H9 (cell line): Measurements from ENCODE around the gene ZNF528. TPM values are rescaled to one million over a fixed set of nuclear protein-coding genes. Genes with fewer than 3 reads are reported as not detected.

Experiments used
- DNase-seq: peaks from one replicate; pipeline ENCODE4 v3.0.0-alpha.2; 2017
- H2AFZ ChIP-seq: one replicate; pipeline ENCODE4 v1.6.1; 2013; ENCODE audit warnings: mild to moderate bottlenecking, low read length, control low read depth, moderate library complexity
- H2AK5ac ChIP-seq: 2 replicates; pipeline ENCODE4 v1.6.1; 2013; ENCODE audit warnings: low read length, control low read depth, mixed read lengths; ENCODE audit not compliant: insufficient read length
- H2BK120ac ChIP-seq: one replicate; pipeline ENCODE4 v1.6.1; 2013; ENCODE audit warnings: low read depth, mild to moderate bottlenecking, low read length, control low read depth, inconsistent platforms; ENCODE audit not compliant: poor library complexity, severe bottlenecking
- H2BK12ac ChIP-seq: 2 replicates; pipeline ENCODE4 v1.6.1; 2013; ENCODE audit warnings: low read length, control low read depth, mixed read lengths, low read depth; ENCODE audit not compliant: insufficient read length
- H2BK15ac ChIP-seq: 2 replicates; pipeline ENCODE4 v1.6.1; 2013; ENCODE audit warnings: low read depth, low read length, control low read depth
- H2BK20ac ChIP-seq: one replicate; pipeline ENCODE4 v1.6.1; 2013; ENCODE audit warnings: low read depth, mild to moderate bottlenecking, low read length, control low read depth, inconsistent platforms; ENCODE audit not compliant: poor library complexity, severe bottlenecking
- H2BK5ac ChIP-seq: 2 replicates; pipeline ENCODE4 v1.6.1; 2013; ENCODE audit warnings: low read length, control low read depth, mixed read lengths; ENCODE audit not compliant: insufficient read length
- H3K14ac ChIP-seq: 2 replicates; pipeline ENCODE4 v1.6.1; 2013; ENCODE audit warnings: low read length, control low read depth; ENCODE audit not compliant: insufficient read depth
- H3K18ac ChIP-seq: 2 replicates; pipeline ENCODE4 v1.6.1; 2013; ENCODE audit warnings: low read depth, mild to moderate bottlenecking, mixed read lengths, low read length, control low read depth; ENCODE audit not compliant: insufficient read length
- H3K23ac ChIP-seq: 2 replicates; pipeline ENCODE4 v1.6.1; 2013; ENCODE audit warnings: low read length, control low read depth, mixed read lengths, low read depth; ENCODE audit not compliant: insufficient read length
- H3K23me2 ChIP-seq: 2 replicates; pipeline ENCODE4 v1.6.1; 2013; ENCODE audit warnings: low read depth, mild to moderate bottlenecking, mixed read lengths, low read length, control low read depth; ENCODE audit not compliant: insufficient read length, poor library complexity, severe bottlenecking
- H3K27ac ChIP-seq: 2 replicates; pipeline ENCODE4 v1.5.1; 2013; ENCODE audit warnings: low read length, control low read depth, mixed read lengths, low read depth; ENCODE audit not compliant: insufficient read length
- H3K27me3 ChIP-seq: 2 replicates; pipeline ENCODE4 v1.6.1; 2013; ENCODE audit warnings: low read length, control low read depth, inconsistent platforms; ENCODE audit not compliant: insufficient read depth
- H3K4ac ChIP-seq: 2 replicates; pipeline ENCODE4 v1.6.1; 2013; ENCODE audit warnings: low read depth, mild to moderate bottlenecking, control low read depth, inconsistent platforms, low read length, moderate library complexity
- H3K4me1 ChIP-seq: 2 replicates; pipeline ENCODE4 v1.6.1; 2013; ENCODE audit warnings: low read length, control low read depth, inconsistent platforms; ENCODE audit not compliant: insufficient read depth
- H3K4me2 ChIP-seq: 2 replicates; pipeline ENCODE4 v1.6.1; 2013; ENCODE audit warnings: low read length, control low read depth, mixed read lengths; ENCODE audit not compliant: insufficient read length, insufficient read depth
- H3K56ac ChIP-seq: 2 replicates; pipeline ENCODE4 v1.6.1; 2013; ENCODE audit warnings: low read depth, mild to moderate bottlenecking, mixed read lengths, low read length, control low read depth; ENCODE audit not compliant: insufficient read length
- H3K79me1 ChIP-seq: 2 replicates; pipeline ENCODE4 v1.6.1; 2013; ENCODE audit warnings: low read depth, mild to moderate bottlenecking, moderate library complexity, low read length, control low read depth, inconsistent platforms; ENCODE audit not compliant: insufficient read depth, poor library complexity, severe bottlenecking
- H3K79me2 ChIP-seq: 2 replicates; pipeline ENCODE4 v1.6.1; 2013; ENCODE audit warnings: low read length, control low read depth, inconsistent platforms; ENCODE audit not compliant: insufficient read depth
- H3K9ac ChIP-seq: 2 replicates; pipeline ENCODE4 v1.6.1; 2013; ENCODE audit warnings: low read length, control low read depth, mixed read lengths; ENCODE audit not compliant: insufficient read length; ENCODE audit errors: extremely low read depth
- H3K9me3 ChIP-seq: one replicate; pipeline ENCODE4 v1.6.1; 2013; ENCODE audit warnings: low read depth, low read length, inconsistent platforms; ENCODE audit not compliant: control insufficient read depth
- H3T11ph ChIP-seq: one replicate; pipeline ENCODE4 v1.6.1; 2013; ENCODE audit warnings: mild to moderate bottlenecking, low read length, control low read depth, inconsistent platforms
- H4K20me1 ChIP-seq: one replicate; pipeline ENCODE4 v1.6.1; 2013; ENCODE audit not compliant: control insufficient read depth, insufficient read length, insufficient read depth
- H4K5ac ChIP-seq: 2 replicates; pipeline ENCODE4 v1.6.1; 2013; ENCODE audit warnings: low read depth, mild to moderate bottlenecking, mixed read lengths, low read length, control low read depth; ENCODE audit not compliant: insufficient read length
- H4K8ac ChIP-seq: replicated peaks from 2 replicates; pipeline ENCODE4 v1.6.1; 2013; ENCODE audit warnings: low read length, control low read depth, mixed read lengths, low read depth; ENCODE audit not compliant: insufficient read length
- H4K91ac ChIP-seq: 2 replicates; pipeline ENCODE4 v1.6.1; 2013; ENCODE audit warnings: low read depth, mild to moderate bottlenecking, moderate library complexity, mixed read lengths, low read length, control low read depth; ENCODE audit not compliant: insufficient read length
- H3K27ac Mint-ChIP-seq, 3 experiments: 2 replicates in 2 of 3; 3 replicates in 1 of 3; pipeline ENCODE4 v1.8.0; 2020 to 2021; ENCODE audit warnings: mixed read lengths in 3 of 3, mild to moderate bottlenecking in 1 of 3, moderate library complexity in 1 of 3
- H3K27me3 Mint-ChIP-seq: 2 replicates; pipeline ENCODE4 v1.8.0; 2021; ENCODE audit warnings: low read depth, mild to moderate bottlenecking, moderate library complexity, mixed read lengths
- H3K36me3 Mint-ChIP-seq, 3 experiments: 2 replicates in 2 of 3; 3 replicates in 1 of 3; pipeline ENCODE4 v1.8.0; 2020 to 2021; ENCODE audit warnings: low read depth in 3 of 3, mixed read lengths in 3 of 3; ENCODE audit not compliant: insufficient read depth in 1 of 3
- H3K4me1 Mint-ChIP-seq, 2 experiments: 2 replicates each; pipeline ENCODE4 v1.8.0; 2020; ENCODE audit warnings: mixed read lengths in 2 of 2
- H3K4me3 Mint-ChIP-seq, 2 experiments: 2 replicates in 1 of 2; 3 replicates in 1 of 2; pipeline ENCODE4 v1.8.0; 2020 to 2021; ENCODE audit warnings: mild to moderate bottlenecking in 2 of 2, mixed read lengths in 2 of 2, moderate library complexity in 1 of 2
- H3K9me3 Mint-ChIP-seq, 2 experiments: 2 replicates in 1 of 2; 3 replicates in 1 of 2; pipeline ENCODE4 v1.8.0; 2020; ENCODE audit warnings: mild to moderate bottlenecking in 2 of 2, mixed read lengths in 2 of 2, moderate library complexity in 1 of 2
- WGBS: extraction: QIAGEN DNeasy Blood & Tissue Kit; methylation state at CpG from one replicate; pipeline ENCODE4 v1.1.7; 2013; ENCODE audit warnings: missing lambda C conversion rate, low lambda C conversion rate, mixed read lengths; ENCODE audit not compliant: insufficient read length; ENCODE audit errors: extremely low coverage; 5-methylcytosine and 5-hydroxymethylcytosine counted together
- total RNA-seq: library from RNA; stranded (reverse); gene quantifications from 2 replicates; pipeline ENCODE4 v1.2.1, GENCODE V29; 2021
- TF ChIP-seq, protein P1 (sequence below): fragments of 200-600 bp; sonication (generic); conservative IDR thresholded peaks from 3 replicates; pipeline ENCODE4 v1.8.0; 2021; ENCODE audit warnings: antibody characterized with exemption, mild to moderate bottlenecking

Gene ZNF528
- total RNA-seq, 1 experiment from 2014 or later = 0.81 TPM

DNA sequence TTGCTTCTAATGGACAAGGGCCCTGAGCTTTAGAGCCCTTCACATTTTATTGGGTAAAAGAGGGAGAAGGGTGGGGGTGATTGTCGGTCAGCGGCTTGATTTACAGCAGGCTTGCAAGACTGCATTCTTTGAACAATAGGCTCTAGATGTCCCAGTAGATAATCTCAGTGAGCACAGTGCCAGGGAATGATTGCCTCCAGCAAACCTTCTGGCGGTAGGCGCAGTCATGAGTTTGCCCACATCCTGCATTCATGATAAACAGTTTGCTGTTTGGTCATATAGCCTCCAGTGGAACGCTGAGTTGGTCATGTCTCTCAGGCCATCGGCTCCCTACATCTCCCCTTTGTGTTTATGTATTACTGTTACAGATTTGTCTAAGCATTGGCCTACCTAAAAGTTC is 12.6 kb downstream of the ZNF528 start:
- H4K20me1 ChIP-seq = no peaks in the 10 kb centered on the region
- H3K36me3 Mint-ChIP-seq = peaks cover 0 to 8% (median 0%) of the 10 kb centered on the region in 3 experiments; a peak in 2 of 7 replicates

More for the DNA sequence above, 12.6 kb downstream of the ZNF528 start:
- Histone ChIP-seq H4K8ac (no peak overlapping the region), H3K79me2 (no peaks in the 10 kb centered on the region), H2BK12ac (no peak overlapping the region), H2BK5ac (no peak overlapping the region), H4K91ac (no peak overlapping the region), H3K4ac (no peak overlapping the region), H2AK5ac (no peak overlapping the region), H3K79me1 (no peaks in the 10 kb centered on the region), H3K56ac (no peak overlapping the region), H3K23me2 (no peaks in the 10 kb centered on the region), H3K4me2 (no peak overlapping the region), H3T11ph (no peak overlapping the region), H3K27me3 (no peaks in the 10 kb centered on the region), H2AFZ (no peak overlapping the region), H3K14ac (no peak overlapping the region), H2BK15ac (no peak overlapping the region), H3K18ac (no peak overlapping the region), H3K27ac (no peak overlapping the region), H4K5ac (no peak overlapping the region), H2BK120ac (no peak overlapping the region), H3K9me3 (peaks cover 42% of the 10 kb centered on the region), H3K9ac (no peak overlapping the region), H3K23ac (no peak overlapping the region), H3K4me1 (no peaks in the 10 kb centered on the region), H2BK20ac (no peak overlapping the region)
- Mint-ChIP-seq H3K27me3 (peaks cover 2% of the 10 kb centered on the region), H3K9me3 (peaks cover 87% of the 10 kb centered on the region in 2 experiments), H3K4me1 (no peaks in the 10 kb centered on the region), H3K27ac (no peak overlapping the region), H3K4me3 (no peak overlapping the region)
- WGBS = no CpG with 5 or more reads among the region's 6 CpGs
- DNase-seq = no peak
- TF ChIP-seq, protein P1, sequence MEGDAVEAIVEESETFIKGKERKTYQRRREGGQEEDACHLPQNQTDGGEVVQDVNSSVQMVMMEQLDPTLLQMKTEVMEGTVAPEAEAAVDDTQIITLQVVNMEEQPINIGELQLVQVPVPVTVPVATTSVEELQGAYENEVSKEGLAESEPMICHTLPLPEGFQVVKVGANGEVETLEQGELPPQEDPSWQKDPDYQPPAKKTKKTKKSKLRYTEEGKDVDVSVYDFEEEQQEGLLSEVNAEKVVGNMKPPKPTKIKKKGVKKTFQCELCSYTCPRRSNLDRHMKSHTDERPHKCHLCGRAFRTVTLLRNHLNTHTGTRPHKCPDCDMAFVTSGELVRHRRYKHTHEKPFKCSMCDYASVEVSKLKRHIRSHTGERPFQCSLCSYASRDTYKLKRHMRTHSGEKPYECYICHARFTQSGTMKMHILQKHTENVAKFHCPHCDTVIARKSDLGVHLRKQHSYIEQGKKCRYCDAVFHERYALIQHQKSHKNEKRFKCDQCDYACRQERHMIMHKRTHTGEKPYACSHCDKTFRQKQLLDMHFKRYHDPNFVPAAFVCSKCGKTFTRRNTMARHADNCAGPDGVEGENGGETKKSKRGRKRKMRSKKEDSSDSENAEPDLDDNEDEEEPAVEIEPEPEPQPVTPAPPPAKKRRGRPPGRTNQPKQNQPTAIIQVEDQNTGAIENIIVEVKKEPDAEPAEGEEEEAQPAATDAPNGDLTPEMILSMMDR = no peak
